ENCODE data around the gene MUC5B.
"Not testable (repeated sequence)": the region's sequence is repeated elsewhere in the genome, so short reads cannot be mapped to it uniquely, and the experiment has no call there.

Gene MUC5B

DNA sequence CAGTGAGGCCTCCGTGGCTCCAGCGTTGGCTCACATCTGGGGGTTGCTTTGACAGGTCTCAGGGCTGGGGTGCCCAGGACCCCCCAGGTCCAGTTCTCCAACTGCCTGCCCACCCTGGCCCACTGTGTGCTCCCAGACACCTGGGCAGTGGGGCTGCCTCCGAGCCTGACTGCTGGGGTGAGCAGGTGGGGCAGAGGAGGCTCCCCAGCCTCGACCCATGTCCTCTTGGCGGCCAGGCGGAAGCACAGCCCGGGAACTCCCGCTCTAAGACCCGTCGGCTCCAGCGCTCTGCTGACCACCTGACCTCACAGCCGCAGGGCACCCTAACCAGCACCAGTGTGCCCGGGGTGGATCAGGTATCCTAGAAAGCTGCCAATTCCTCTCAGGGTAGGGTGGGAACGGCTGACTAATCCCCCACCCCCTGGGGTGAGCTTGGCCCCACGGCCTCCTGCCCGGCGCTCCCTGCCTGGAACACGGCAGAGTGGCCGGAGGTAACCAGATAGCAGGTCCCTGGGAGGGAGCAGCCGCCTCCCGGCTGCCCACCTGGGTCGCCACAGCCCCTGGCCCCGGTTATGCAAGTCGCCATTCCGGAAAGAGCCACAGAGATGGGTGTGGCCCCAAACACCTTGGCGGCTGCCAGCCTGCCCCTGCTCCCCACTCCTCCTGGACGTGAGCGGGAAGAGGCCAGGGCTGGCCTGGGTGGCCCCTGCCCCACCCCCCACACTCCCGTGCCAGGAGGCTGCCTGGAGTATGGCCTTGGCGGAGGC lies 19.2 kb upstream of the MUC5B start:
- peak; percentile 19 for DNase-seq

DNA sequence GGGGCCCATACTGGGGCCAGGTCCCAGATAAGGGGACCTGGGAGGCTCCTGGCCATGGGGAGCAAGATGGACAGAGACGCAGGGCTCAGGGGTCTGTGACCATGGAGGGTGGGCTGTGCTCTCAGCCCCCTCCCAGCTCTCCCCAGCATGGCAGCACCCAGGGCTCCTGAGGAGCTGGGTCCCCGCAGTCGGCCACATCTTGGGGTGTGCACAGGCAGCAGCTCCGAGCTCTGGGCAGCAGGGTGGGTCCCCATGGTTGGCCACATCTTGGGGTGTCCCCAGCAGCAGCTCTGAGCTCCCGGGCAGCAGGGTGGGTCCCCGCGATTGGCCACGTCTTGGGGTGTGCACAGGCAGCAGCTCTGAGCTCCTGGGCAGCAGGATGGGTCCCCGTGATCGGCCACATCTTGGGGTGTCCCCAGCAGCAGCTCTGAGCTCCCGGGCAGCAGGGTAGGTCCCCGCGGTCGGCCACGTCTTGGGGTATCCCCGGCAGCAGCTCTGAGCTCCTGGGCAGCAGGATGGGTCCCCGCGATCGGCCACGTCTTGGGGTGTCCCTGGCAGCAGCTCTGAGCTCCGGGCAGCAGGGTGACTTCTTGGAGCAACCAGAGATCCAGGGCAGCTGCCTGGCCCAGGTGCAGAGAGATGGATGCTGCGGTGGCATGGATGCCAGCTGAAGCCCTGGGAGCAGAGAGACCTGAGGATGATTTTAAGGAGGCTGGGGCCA lies 18.3 kb upstream of the MUC5B start:
- peak; percentile 21 for DNase-seq

DNA sequence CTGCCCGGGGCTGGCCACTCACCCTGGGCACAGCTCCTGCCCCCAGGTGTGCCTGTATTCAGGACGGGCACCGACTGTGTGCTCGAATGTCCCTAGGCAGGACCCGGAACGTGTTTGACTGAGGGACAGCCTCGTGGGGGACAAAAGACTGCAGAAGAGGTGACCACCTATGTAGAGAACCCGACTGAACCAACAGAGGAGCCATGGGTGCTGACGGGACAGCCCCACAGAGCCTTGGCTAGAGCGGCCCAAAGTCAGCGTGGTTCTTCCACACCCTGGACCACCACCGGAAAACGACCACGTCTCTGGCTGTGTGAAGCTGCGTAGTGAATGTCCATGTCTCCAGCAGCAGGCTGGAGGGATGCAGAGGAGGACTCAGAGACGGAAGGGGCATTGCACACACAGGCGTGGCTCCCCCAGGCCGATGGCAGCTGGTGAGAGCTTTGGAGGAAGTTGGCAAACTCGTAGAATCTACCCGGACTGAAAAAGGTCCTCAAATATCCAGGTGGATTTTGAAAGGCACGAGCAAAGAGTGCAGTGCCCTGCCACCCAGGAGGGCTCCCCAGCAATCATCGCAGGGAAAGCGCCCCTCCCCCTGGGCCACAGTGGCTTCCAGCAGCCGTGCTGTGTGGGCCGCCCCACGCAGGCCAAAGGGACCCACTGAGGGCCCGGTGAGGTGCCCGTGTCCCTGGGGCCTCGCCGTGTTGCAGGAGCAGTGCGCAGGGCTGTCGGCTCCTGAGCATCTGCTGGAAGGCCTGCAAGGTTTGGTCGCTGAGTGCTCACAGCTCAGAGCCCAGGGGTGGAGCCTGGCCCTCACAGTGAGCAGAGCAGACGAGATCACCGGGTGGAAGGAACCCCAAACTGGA lies 17.5 kb upstream of the MUC5B start:
- DNase-seq = peak; percentile 21

DNA sequence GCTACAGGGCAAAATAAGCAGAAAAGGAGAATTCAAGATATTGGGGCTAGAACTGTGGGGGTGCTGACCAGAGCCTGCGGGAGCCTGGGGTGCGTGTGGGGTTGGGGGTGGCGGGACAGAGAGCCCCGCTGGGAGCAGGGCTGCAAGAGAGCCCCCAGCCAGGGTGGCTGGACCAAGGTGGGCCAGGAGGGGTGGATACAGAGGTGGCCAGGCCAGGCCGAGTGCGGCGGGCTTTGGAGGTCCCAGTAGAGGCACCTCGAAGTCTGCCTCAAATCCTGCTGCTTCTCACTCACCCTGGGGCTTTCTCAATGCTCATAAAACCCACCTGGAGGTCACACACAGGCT lies 16.9 kb upstream of the MUC5B start:
- DNase-seq = no peak

DNA sequence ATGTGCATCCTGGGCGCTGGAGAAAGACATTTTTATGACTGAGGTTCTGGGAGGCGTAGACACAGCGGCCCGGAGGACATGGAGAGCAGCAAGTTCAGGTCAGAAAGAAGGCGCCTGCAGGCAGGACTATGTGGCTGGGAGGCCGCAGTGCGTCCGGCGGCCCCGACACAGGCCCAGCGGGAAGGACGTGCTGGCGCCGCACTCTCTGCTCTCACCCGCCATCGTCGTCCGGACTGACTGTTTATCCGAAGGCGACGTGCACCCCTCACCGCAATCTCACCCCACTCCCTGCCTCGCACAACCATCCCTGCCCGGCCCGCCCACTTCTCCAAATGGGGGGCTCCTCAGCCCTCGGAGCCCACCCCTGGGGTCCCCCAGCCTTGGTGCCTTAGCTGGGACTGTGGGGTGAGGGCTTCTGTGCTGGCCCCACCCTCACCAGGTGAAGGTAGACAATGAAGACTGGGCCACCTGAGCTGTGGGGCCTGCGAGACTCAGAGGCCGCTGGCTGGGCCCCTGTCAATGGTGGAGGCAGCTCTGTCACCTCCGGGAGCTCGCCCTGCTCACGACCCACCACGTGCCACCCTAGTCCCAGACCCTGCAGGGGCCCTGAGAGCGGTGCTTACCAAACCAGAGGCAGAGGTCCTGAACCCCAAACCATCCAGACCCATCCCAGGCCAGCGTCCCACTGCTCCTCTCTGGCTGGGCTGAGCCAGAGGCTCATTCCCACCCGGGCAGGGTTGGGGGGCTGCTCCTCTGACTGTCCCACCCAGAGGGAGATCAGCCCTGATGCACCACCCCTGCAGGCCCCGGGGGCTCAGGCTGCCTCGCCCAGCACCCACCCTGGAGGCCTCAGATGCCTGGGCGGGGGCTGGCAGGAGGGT lies 16.2 kb upstream of the MUC5B start:
- peak; percentile 10 for DNase-seq

DNA sequence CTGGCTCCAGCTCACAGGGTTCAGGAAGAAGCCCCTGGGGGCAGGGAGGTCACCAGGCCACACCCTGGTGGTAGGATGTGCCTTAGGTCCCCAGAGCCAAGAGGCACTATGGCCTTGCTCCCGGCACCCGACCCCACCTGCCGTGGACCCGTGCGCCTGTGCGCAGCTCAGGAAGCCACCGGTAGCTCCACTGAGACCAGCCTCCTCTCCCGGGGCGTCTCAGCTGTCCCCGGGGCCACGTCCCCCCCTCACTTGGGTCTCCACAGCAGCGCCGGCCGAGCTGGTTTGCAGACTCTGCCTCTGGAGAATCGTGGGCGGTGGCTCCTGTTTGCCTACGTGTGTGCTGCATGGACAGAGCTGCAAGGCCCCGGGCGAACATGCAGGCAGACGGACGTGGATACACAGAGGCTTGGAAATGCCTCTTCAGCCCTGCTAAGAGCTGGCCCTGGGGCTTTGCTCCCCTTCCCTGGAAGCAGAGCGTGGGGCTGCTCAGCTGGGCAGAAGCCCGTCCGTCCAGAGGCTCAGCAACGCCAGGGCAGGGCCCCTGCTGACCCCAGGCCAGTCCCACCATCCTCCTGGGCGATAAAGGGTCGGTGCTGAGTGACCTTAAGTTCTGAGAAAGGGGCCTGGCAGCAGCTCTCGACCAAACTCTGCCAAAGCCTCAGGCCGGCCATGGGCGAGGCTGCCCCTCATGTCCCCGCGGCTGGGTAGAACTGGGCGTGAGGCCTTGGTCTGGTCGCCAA lies 15.3 kb upstream of the MUC5B start:
- DNase-seq = peak; percentile 10

DNA sequence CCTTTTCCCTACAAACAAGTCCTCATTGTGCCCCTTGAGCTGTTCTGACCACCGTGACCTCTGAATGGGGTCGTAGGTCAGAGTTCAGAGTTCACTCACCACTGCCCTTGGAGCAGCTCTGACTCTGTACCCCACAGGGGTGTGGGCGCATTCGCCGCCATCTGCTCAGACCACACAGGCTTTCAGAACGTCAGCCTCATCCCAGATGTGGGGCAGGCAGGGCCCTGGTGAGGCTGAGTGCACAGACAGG lies 14.8 kb upstream of the MUC5B start:
- no peak for DNase-seq

DNA sequence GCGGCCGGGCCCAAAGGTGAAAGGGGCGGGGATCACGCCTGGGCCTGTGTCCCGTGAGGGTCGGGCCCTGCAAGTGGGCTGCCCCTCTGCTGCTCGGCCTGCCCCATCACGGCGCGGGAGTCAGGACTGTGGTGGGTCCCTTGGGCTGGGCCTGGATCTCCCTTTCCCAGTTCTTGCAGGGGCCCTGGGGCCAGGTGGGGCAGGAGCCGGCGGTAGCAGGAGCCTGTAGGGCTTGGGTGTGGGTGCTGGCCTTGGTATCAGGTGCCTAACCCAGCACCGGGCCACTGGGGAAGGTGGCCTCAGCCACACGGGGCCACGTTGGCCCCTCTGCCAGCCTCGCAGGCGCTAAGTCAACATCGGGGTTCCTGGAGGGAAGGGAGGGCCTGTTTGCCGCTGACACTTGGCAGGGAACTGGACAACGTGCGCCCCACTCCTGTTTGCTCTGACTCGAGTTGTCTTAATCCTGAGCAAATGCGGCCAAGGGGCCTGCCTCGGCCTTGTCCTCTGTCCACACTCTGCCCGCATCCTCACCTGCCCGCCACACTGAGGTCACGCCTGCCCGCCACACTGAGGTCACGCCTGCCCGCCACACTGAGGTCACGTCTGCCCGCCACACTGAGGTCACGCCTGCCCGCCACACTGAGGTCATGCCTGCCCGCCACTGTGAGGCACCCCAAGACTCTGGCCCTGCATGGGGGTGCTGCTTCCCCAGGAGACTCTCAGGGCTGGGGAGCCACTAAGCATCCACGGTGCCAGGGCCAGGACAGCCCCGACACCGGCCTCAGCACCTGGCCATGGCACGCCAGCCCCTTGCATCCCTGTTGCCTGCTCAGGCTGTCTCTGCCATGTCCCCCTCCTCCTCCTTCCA lies 14.2 kb upstream of the MUC5B start:
- peak; percentile 23 for DNase-seq

DNA sequence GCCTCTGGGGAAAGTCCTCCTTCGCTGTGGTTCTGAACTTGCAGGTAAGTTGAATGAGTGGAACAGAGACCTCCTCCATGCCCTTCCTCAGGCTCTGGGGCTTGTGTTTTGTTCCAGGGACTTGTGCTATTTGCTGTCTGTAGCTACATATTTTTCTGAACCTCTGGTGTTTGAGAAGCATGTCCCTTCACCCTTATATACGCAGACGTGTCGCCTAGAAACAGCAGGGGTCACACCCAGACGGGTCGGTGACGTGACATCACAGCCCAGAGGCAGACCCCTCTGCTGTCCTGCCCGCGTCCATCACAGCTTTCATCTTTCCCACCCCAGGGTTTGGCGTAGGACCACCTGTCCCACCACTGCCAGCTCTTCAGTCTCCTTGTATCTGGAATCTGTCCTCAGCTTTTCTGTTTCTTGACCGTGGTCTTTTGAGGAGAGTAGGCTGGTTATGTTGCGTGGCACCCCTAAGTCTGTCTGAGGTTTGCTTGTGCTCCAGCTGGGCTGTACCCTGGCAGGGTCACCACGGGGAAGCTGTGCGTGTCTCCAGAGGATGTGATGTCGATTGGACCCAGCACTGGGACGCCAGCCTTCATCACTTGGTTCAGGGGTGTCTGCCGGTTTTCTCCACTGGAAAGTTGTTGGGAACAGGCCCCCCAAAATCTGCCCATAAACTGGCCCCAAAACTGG lies 13.4 kb upstream of the MUC5B start:
- peak; percentile 15 for DNase-seq

DNA sequence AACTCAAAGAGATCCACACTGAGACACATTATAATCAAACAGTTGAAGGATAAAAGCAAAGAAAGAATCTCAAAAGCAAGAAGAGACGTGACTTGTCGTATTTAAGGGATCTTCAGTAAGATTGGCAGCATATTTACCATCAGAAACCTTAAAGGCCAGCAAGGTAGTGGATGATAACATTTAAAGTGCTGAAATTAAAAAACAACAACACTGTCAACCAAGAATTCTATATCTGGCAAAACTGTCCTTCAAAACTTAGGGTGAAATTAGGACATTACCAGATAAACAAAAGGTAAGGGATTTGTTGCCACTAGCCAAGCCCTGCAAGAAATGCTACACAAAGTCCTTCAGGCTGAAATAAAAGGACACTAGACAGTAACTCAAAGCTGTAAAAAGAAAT lies 11.0 kb upstream of the MUC5B start:
- no peak for DNase-seq

DNA sequence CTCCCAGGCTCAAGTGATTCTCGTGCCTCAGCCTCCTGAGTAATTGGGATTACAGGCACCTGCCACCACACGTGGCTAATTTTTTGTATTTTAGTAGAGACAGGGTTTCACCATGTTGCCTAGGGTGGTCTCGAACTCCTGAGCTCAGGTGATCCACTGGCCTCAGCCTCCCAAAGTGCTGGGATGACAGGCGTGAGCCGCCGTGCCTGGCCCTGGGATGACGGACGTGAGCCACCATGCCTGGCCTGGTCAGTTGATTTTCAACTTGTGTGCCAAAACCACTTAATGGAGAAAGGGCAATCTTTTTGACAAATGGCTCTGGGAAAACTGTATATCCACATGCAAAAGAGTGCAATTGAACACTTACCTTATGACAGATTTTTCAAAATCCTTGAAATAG lies 7.0 kb upstream of the MUC5B start:
- not testable (repeated sequence) for DNase-seq

DNA sequence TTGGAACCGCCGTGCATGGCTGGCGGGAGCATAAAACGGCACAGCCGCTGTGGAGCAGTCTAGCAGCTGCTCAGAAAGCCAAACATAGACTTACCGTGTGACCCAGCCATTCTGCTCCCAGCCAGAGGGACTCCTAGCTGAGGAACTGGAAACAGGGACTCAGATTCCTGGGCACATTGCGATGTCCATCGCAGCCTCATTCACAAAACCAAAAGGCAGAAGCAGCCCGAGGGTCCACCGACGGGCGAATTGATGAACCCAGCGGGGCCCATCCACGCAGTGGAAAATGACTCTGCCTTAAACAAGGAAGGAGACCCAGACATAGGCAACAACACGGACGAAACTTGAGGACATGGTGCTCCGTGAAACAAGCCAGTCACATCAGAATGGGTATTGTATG lies 5.7 kb upstream of the MUC5B start:
- DNase-seq = no peak

DNA sequence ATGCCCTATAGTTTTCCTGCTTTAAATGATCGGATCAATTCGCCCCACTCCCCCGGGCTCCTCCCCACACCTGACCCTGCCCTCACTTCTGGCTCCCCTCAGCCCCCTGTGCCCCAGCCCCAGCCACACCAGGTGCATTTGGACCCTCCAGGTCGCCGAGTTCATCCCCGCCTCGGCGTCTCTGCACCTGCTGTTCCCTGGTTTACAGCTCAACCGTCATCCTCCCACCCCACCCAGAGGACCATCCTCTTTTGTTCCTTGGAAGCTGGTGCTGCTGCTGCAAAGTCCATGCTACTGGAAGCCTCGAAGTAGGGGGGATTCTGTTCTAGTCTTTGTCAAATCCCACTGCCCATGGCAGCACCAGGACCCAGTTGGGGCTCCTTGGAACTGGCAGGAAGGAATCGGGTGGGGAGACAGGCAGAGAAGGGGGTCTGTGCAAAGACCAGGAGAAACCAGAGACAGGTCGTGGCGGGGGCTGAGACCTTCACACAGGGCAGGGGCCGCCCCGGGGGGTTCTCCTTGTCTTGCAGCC lies 4.5 kb upstream of the MUC5B start:
- no peak for DNase-seq

DNA sequence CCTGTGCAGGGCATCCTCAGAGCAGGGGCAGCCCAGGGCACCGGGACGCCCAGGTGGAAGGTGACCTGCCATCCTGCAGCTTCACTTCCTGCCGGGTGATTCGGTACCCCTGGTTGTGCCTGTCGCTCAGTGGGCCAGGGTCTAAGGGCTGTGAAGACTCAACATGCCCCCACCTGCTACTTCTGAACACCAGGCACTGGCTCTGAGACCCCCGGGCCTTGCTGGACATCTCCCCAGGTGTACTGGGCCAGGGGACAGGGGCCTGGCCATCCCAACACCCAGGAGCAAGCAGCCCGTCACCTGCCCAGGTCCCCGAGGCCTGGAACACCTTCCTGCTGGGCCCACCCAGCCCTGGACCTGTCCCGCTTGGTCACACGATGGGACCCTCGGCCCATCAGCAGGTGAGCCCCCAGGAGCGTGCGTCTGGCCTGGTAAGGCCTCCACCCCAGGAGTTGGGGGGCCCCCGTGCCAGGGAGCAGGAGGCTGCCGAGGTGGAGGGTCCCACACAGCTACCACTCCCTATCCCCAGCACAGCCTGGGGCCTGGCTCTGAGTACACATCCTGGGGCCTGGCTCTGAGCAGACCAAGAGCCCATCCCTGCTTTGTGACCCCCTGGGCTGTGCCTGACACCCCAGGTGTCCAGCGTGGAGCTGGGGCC lies 3.9 kb upstream of the MUC5B start:
- peak; percentile 26 for DNase-seq

DNA sequence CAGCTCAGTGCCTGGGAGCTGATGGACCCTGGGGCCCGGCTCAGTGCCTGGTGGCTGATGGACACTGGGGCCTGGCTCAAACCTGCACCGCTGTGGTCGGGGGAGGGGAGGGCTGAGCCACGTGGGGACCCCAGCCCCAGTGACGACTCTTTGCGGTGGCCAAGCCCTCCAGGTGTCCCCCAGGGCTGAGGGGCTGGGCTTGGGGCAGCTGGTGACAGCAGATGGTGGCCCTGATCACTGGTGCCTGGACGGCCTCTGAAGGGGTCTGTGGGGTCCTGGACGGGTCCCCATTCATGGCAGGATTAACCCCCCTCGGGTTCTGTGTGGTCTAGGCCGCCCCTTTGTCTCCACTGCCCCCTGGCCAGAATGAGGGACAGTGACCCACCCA lies 3.4 kb upstream of the MUC5B start:
- DNase-seq = peak; percentile 27

DNA sequence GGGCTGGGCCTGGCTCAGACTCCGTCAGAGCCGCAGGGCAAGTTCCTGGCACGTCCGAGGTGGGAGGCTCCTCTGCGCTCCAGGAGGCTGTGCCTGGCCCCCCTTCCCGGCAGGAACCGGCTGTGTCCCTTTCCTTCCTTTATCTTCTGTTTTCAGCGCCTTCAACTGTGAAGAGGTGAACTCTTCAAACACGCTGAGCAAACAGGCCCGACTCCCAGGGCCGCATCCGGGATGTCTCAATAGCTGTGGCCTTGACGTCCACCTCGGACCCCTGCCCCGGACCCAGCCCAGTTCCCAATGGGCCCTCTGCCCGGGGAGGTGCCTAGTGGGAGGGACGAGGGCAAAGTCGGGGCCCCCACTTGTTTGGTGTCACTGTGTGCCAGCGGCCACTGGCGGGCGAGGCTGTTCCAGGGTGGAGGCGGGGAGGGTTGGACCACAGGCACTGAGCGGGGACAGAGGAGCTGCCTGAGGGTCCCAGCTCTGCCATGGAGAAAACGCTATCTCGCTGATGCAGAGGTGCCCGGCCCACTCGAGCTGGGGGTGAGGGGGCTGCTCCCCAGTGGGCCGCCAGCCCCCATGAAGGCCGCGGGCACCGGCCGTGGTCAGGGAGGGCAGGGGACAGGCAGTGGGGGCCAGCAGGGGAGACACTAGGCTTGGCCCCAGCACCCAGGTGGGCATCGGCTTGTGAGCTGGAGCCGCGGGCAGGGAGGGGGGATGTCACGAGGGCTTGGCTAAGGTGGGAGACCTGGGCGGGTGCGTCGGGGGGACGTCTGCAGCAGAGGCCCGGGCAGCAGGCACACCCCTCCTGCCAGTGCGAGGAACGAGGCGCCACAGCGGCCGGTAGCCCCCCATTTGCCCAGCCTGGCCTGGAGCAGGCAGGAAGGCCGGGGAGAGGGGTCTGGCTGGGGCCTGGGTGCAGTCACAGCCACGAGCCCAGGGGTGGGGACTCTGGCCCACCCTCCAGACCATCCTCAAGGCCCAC lies 2.7 kb upstream of the MUC5B start:
- peak; percentile 23 for DNase-seq

DNA sequence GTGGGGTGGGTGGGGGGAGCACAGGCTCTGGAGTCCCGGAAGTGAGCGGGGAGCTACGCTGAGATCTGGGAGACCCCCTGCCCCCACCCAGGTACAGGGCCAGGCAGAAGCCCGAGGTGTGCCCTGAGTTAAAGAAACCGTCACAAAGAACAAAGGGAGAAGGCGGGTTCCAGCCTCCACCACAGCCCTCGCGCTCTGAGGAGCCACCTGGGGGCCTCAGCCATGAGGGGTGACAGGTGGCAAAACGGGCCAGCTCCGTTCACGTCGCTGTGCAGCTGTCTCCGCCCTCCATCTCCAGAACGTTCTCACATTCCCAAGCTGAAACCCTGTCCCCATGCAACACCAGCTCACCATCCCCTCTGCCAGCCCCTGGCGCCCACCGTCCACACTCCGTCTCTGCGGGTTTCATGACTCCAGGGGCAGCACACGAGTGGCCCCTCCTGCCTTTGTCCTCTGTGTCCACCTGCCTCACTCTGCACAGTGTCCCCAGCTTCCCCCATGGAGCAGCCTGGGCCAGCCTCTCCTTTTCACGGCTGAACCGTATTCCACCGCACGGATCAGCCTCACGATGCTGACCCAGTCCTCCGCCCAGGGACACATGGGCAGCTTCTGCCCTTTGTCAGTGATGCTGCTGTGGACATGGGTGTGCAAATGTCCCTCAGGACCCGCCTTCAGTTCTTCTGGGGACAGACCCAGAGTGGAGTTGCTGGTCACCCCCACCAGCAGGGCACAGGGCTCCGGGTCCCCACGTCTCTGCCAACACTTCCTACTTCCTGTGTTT lies 1.7 kb upstream of the MUC5B start:
- DNase-seq = peak; percentile 20

Data from left hindlimb (tissue), 1 donor.